Activated CD8-positive, alpha-beta T cell treated with anti-CD3 and anti-CD28 coated beads for 36 hours (primary cell): Measurements from ENCODE around the gene TOM1L2. TPM values are rescaled to one million over a fixed set of nuclear protein-coding genes. Genes with fewer than 3 reads are reported as not detected.

Experiments
- ATAC-seq: fragments of 200-7000 bp; cut with Tn5 transposase; one replicate; pipeline ENCODE4 v1.10.0; 2021; ENCODE audit warnings: mild to moderate bottlenecking, moderate library complexity
- CTCF ChIA-PET: fragments of 350-600 bp; sonication (Branson Sonifier 250); formaldehyde crosslinking; loops from one replicate; lab custom pipeline; 2021; ENCODE audit warnings: antibody characterized with exemption; lab: Charles Lee
- POLR2A ChIA-PET: fragments of 350-600 bp; sonication (Branson Sonifier 250); formaldehyde crosslinking; loops from one replicate; lab custom pipeline; 2021; ENCODE audit warnings: antibody characterized with exemption; lab: Charles Lee
- DNase-seq: peaks from one replicate; pipeline ENCODE4 v3.0.0-alpha.2; 2020
- H3K27ac Mint-ChIP-seq: one replicate; pipeline ENCODE4 v1.8.0; 2021; ENCODE audit warnings: mild to moderate bottlenecking, mixed read lengths
- H3K27me3 Mint-ChIP-seq: one replicate; pipeline ENCODE4 v1.8.0; 2021; ENCODE audit warnings: mixed read lengths
- H3K36me3 Mint-ChIP-seq: one replicate; pipeline ENCODE4 v1.8.0; 2021; ENCODE audit warnings: low read depth, mixed read lengths
- H3K4me1 Mint-ChIP-seq: one replicate; pipeline ENCODE4 v1.8.0; 2021; ENCODE audit warnings: low read depth, mixed read lengths
- H3K4me3 Mint-ChIP-seq: one replicate; pipeline ENCODE4 v1.8.0; 2021; ENCODE audit warnings: mild to moderate bottlenecking, moderate library complexity, mixed read lengths
- H3K9me3 Mint-ChIP-seq: one replicate; pipeline ENCODE4 v1.8.0; 2021; ENCODE audit warnings: mixed read lengths
- CTCF ChIP-seq: fragments of 200-600 bp; IDR thresholded peaks from one replicate; pipeline ENCODE4 v1.8.0; 2022; ENCODE audit warnings: antibody characterized with exemption, mild to moderate bottlenecking
- intact Hi-C: fragments of 100-400 bp; cut with micrococcal nuclease; formaldehyde crosslinking; loops from one replicate; pipeline ENCODE4 v1.10.0; 2022
- total RNA-seq, 2 experiments: library from RNA; stranded (reverse); gene quantifications; one replicate each; pipeline ENCODE4 v1.2.3, GENCODE V29; 2021

TOM1L2 gene
- total RNA-seq, 2 experiments from 2014 or later, result 10.3 to 10.8 TPM

GRCh38 chr17:17876959-17877528, 95.2 kb downstream of the TOM1L2 start:
- no peaks in the 10 kb centered on the region for H3K4me1 Mint-ChIP-seq
- CTCF ChIA-PET, result interaction anchor here (0.6 to 2.0 kb wide), 3 partner anchors 11 to 42 kb away, joined by 3 to 4 read pairs (median 3); no protein-coding TSS in a partner anchor
- H3K4me3 Mint-ChIP-seq, result no peak overlapping the region
- POLR2A ChIA-PET, result no interaction called here
- no peak for ATAC-seq
- H3K9me3 Mint-ChIP-seq, result no peaks in the 10 kb centered on the region
- DNase-seq, result no peak
- TF ChIP-seq CTCF, result no peak
- intact Hi-C loops, result no loop called here
- H3K27ac Mint-ChIP-seq, result no peak overlapping the region
- no peaks in the 10 kb centered on the region for H3K27me3 Mint-ChIP-seq
- H3K36me3 Mint-ChIP-seq, result no peaks in the 10 kb centered on the region

GRCh38 chr17:17874478-17874877, 97.7 kb downstream of the TOM1L2 start:
- Mint-ChIP-seq H3K4me3 (no peak overlapping the region), H3K36me3 (no peaks in the 10 kb centered on the region), H3K4me1 (no peaks in the 10 kb centered on the region), H3K27me3 (no peaks in the 10 kb centered on the region), H3K27ac (no peak overlapping the region), H3K9me3 (no peaks in the 10 kb centered on the region)
- no peak for DNase-seq
- no peak for ATAC-seq
- intact Hi-C loops, result no loop called here
- ChIA-PET POLR2A (no interaction called here), CTCF (interaction anchor here (1.4 kb wide), 3 partner anchors 20 to 232 kb away, joined by 3 read pairs; no protein-coding TSS in a partner anchor)
- no peak for TF ChIP-seq CTCF

GRCh38 chr17:17873450-17873991, 98.7 kb downstream of the TOM1L2 start:
- TF ChIP-seq CTCF, result no peak
- H3K36me3 Mint-ChIP-seq, result no peaks in the 10 kb centered on the region
- DNase-seq, result no peak
- intact Hi-C loops, result no loop called here
- H3K27me3 Mint-ChIP-seq, result no peaks in the 10 kb centered on the region
- H3K9me3 Mint-ChIP-seq, result no peaks in the 10 kb centered on the region
- H3K4me3 Mint-ChIP-seq, result no peak overlapping the region
- no peak for ATAC-seq
- ChIA-PET CTCF (interaction anchor here (1.4 kb wide), 2 partner anchors 21 to 61 kb away, joined by 3 read pairs; no protein-coding TSS in a partner anchor), POLR2A (no interaction called here)
- no peak overlapping the region for H3K27ac Mint-ChIP-seq
- H3K4me1 Mint-ChIP-seq, result no peaks in the 10 kb centered on the region

GRCh38 chr17:17872547-17873345, 99.5 kb downstream of the TOM1L2 start:
- H3K9me3 Mint-ChIP-seq, result no peaks in the 10 kb centered on the region
- no peak for DNase-seq
- no peaks in the 10 kb centered on the region for H3K27me3 Mint-ChIP-seq
- no peak overlapping the region for H3K4me3 Mint-ChIP-seq
- ChIA-PET POLR2A (no interaction called here), CTCF (no interaction called here)
- no peak overlapping the region for H3K27ac Mint-ChIP-seq
- no peaks in the 10 kb centered on the region for H3K4me1 Mint-ChIP-seq
- no peaks in the 10 kb centered on the region for H3K36me3 Mint-ChIP-seq
- ATAC-seq, result no peak
- TF ChIP-seq CTCF, result no peak
- intact Hi-C loops, result no loop called here

GRCh38 chr17:17871913-17872312, 100.3 kb downstream of the TOM1L2 start:
- POLR2A ChIA-PET, result no interaction called here
- ATAC-seq, result no peak
- Mint-ChIP-seq H3K27ac (no peak overlapping the region), H3K4me1 (no peaks in the 10 kb centered on the region), H3K36me3 (no peaks in the 10 kb centered on the region), H3K9me3 (no peaks in the 10 kb centered on the region), H3K27me3 (no peaks in the 10 kb centered on the region), H3K4me3 (no peak overlapping the region)
- intact Hi-C loops, result no loop called here
- CTCF ChIA-PET, result interaction anchor here (2.6 kb wide), 1 partner anchor 12 kb away, joined by 12 read pairs; no protein-coding TSS in a partner anchor
- TF ChIP-seq CTCF, result no peak
- no peak for DNase-seq
